AG04450 (cell line): Measurements from ENCODE around the gene CCNI. TPM values are rescaled to one million over a fixed set of nuclear protein-coding genes. Genes with fewer than 3 reads are reported as not detected.

Experiments
- CTCF ChIA-PET: fragments of 300-600, 350-600 bp; formaldehyde crosslinking; extraction: SDS; loops from one replicate; lab custom pipeline; 2022; ENCODE audit warnings: antibody characterized with exemption, inconsistent platforms; lab: Charles Lee
- POLR2A ChIA-PET: fragments of 350-600 bp; formaldehyde crosslinking; extraction: SDS; loops from one replicate; lab custom pipeline; 2021; ENCODE audit warnings: antibody characterized with exemption, inconsistent platforms; lab: Yijun Ruan, JAX
- DNase-seq: peaks from one replicate; pipeline ENCODE4 v3.0.0-alpha.2; 2011; ENCODE audit warnings: low read depth, low spot score
- H3K27ac ChIP-seq: one replicate; pipeline ENCODE4 v1.5.1; 2012; ENCODE audit warnings: low read depth, low read length, control low read depth
- H3K27me3 ChIP-seq: one replicate; pipeline ENCODE4 v1.6.0; 2012; ENCODE audit warnings: low read length; ENCODE audit not compliant: control insufficient read depth, insufficient read depth
- H3K4me3 ChIP-seq: 2 replicates; pipeline ENCODE4 v1.5.1; 2011; ENCODE audit warnings: mild to moderate bottlenecking, low read depth, low read length, control low read depth
- H3K9me3 ChIP-seq: 2 replicates; pipeline ENCODE4 v1.5.1; 2012; ENCODE audit warnings: low read length; ENCODE audit not compliant: control insufficient read depth, insufficient read depth
- CTCF ChIP-seq: IDR thresholded peaks from 2 replicates; pipeline ENCODE4 v1.5.1; 2011; ENCODE audit warnings: low read depth, low read length, control low read depth, inconsistent platforms
- polyA plus RNA-seq: library from polyadenylated mRNA; depleted of rRNA; stranded (reverse); fragments of >200 nt; gene quantifications from 2 replicates; pipeline ENCODE4 v1.2.3, GENCODE V29; 2011

CCNI gene
- polyA plus RNA-seq, 1 experiment = 226 TPM

- TF ChIP-seq CTCF = no peak
- ChIA-PET POLR2A (interaction anchor here (0.8 to 1.6 kb wide), 2 partner anchors 56 to 94 kb away, joined by 3 to 7 read pairs; partner anchors contain the start of gene SEPTIN11), CTCF (interaction anchor here (0.8 to 15.1 kb wide), 6 partner anchors 9 to 527 kb away, joined by 3 to 162 read pairs (median 4); no protein-coding TSS in a partner anchor)
- peak overlapping the region; percentile 22 for H3K27ac ChIP-seq
- no peak for DNase-seq
- no peaks in the 10 kb centered on the region for H3K27me3 ChIP-seq
- H3K4me3 ChIP-seq = no peak overlapping the region
- H3K9me3 ChIP-seq = no peaks in the 10 kb centered on the region
Observed at GRCh38 chr4:77043507-77044136, 32.2 kb downstream of the CCNI start.

GRCh38 chr4:77040854-77041725 is 34.7 kb downstream of the CCNI start:
- H3K4me3 ChIP-seq = no peak overlapping the region
- DNase-seq = no peak
- no peaks in the 10 kb centered on the region for H3K27me3 ChIP-seq
- POLR2A ChIA-PET = no interaction called here
- no peak for TF ChIP-seq CTCF
- no peaks in the 10 kb centered on the region for H3K9me3 ChIP-seq
- CTCF ChIA-PET = interaction anchor here (1.3 kb wide), 1 partner anchor 162 kb away, joined by 3 read pairs; no protein-coding TSS in a partner anchor
- no peak overlapping the region for H3K27ac ChIP-seq

- H3K9me3 ChIP-seq = no peaks in the 10 kb centered on the region
- no peak overlapping the region for H3K4me3 ChIP-seq
- POLR2A ChIA-PET = interaction anchor here (0.7 kb wide), 1 partner anchor 53 kb away, joined by 3 read pairs; no protein-coding TSS in a partner anchor
- TF ChIP-seq CTCF = no peak
- CTCF ChIA-PET = no interaction called here
- H3K27ac ChIP-seq = no peak overlapping the region
- DNase-seq = no peak
- no peaks in the 10 kb centered on the region for H3K27me3 ChIP-seq
Observed at GRCh38 chr4:77040270-77040669, 35.5 kb downstream of the CCNI start.

- ChIA-PET POLR2A (interaction anchor here (0.7 kb wide), 1 partner anchor 52 kb away, joined by 3 read pairs; no protein-coding TSS in a partner anchor), CTCF (no interaction called here)
- no peak for DNase-seq
- TF ChIP-seq CTCF = no peak
- Histone ChIP-seq H3K27me3 (no peaks in the 10 kb centered on the region), H3K4me3 (no peak overlapping the region), H3K9me3 (no peaks in the 10 kb centered on the region), H3K27ac (no peak overlapping the region)
Observed at GRCh38 chr4:77039796-77040195, 36.0 kb downstream of the CCNI start.
